Kidney epithelial cell (primary cell): Measurements from ENCODE around the gene YTHDF2. TPM values are rescaled to one million over a fixed set of nuclear protein-coding genes. Genes with fewer than 3 reads are reported as not detected.

ENCODE experiments used
- DNase-seq: peaks from one replicate; pipeline ENCODE4 v3.0.0-alpha.2; 2010; ENCODE audit warnings: low read depth
- H3K27me3 ChIP-seq: 2 replicates; pipeline ENCODE4 v1.6.0; 2011; ENCODE audit warnings: low read length; ENCODE audit not compliant: control insufficient read depth, insufficient read depth
- H3K36me3 ChIP-seq: 2 replicates; pipeline ENCODE4 v1.5.1; 2011; ENCODE audit warnings: low read length; ENCODE audit not compliant: control insufficient read depth, insufficient read depth
- H3K4me3 ChIP-seq: 2 replicates; pipeline ENCODE4 v1.5.1; 2011; ENCODE audit warnings: low read depth, mild to moderate bottlenecking, control low read depth, low read length
- CTCF ChIP-seq: IDR thresholded peaks from 2 replicates; pipeline ENCODE4 v1.5.1; 2011; ENCODE audit warnings: mild to moderate bottlenecking, moderate library complexity, low read length, control low read depth, inconsistent platforms; ENCODE audit not compliant: insufficient read depth, poor library complexity, severe bottlenecking
- total RNA-seq: library from RNA; depleted of rRNA; stranded (reverse); fragments of >200 nt; gene quantifications from 2 replicates; pipeline ENCODE4 v1.2.3, GENCODE V29; 2015

The YTHDF2 gene
- total RNA-seq, 1 donor from 2014 or later, result 114 TPM

- Histone ChIP-seq H3K4me3 (no peak overlapping the region), H3K36me3 (no peaks in the 10 kb centered on the region), H3K27me3 (no peaks in the 10 kb centered on the region)
- DNase-seq, result no peak
- no peak for TF ChIP-seq CTCF
Observed at GRCh38 chr1:28773105-28773504, 36.4 kb downstream of the YTHDF2 start.

- Histone ChIP-seq H3K27me3 (no peaks in the 10 kb centered on the region), H3K4me3 (peak overlapping the region; percentile 15), H3K36me3 (no peaks in the 10 kb centered on the region)
- no peak for TF ChIP-seq CTCF
- DNase-seq, result no peak
Observed at GRCh38 chr1:28775121-28775942, 38.6 kb downstream of the YTHDF2 start.

- DNase-seq, result no peak
Observed at GRCh38 chr1:28776341-28776740, 39.6 kb downstream of the YTHDF2 start.

GRCh38 chr1:28778021-28778420, 41.3 kb downstream of the YTHDF2 start:
- TF ChIP-seq CTCF, result no peak
- Histone ChIP-seq H3K27me3 (no peaks in the 10 kb centered on the region), H3K36me3 (no peaks in the 10 kb centered on the region), H3K4me3 (no peak overlapping the region)
- no peak for DNase-seq

More at GRCh38 chr1:28776341-28776740, 39.6 kb downstream of the YTHDF2 start:
- no peak for TF ChIP-seq CTCF
- Histone ChIP-seq H3K27me3 (no peaks in the 10 kb centered on the region), H3K4me3 (no peak overlapping the region), H3K36me3 (no peaks in the 10 kb centered on the region)

- no peak for DNase-seq
- H3K27me3 ChIP-seq, result no peaks in the 10 kb centered on the region
- TF ChIP-seq CTCF, result no peak
- no peaks in the 10 kb centered on the region for H3K36me3 ChIP-seq
- H3K4me3 ChIP-seq, result no peak overlapping the region
Observed at GRCh38 chr1:28779751-28780408, 43.1 kb downstream of the YTHDF2 start.
